Hair follicle dermal papilla cell (primary cell): Measurements from ENCODE around the gene VPS9D1. TPM values are rescaled to one million over a fixed set of nuclear protein-coding genes. Genes with fewer than 3 reads are reported as not detected.

Source experiments
- total RNA-seq: library from RNA; depleted of rRNA; stranded (reverse); fragments of >200 nt; gene quantifications from 2 replicates; pipeline ENCODE4 v1.2.3, GENCODE V29; 2012

The VPS9D1 gene
- total RNA-seq = 18.5 and 19.8 TPM in 2 replicates

DNA sequence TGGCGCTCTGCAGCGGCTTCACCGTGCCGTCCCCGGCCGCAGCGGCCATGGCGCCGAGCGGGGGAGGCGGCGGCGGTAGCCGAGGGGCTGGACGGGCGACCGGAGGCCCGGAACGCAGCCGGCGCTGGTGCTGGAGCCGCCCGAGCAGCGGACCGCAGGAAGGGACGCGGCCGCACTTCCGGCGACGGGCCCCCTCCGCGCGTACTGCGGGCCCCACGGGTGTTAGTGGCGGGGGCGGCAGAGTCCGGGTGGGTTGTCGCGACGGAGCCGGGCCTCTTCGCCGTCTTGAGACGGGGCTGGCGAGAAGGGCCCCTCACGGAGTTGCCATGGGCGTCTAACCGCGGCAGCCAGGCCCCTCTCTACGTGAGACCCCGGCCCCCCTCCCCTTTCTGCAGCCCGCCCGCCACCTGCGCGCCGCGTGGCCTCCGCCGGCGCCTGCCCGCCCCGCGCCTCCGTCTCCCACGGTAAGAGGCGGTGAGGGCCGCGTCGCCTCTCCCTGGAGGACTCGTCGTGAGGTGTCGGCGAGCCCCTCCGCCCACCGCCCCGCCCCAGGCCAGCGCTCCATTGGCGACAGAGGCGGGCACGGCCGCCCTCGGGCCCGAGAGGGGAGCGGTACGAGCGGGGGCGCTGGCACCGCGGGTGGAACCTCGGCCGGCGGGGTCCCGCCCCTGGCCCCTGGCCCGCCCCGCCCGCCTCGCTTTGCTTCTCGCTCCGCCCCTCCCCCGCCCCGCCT lies at the start of gene VPS9D1, which contains the start of gene ZNF276:
TSS of gene VPS9D1 (minus strand) at position 86 of the 733 bp plus-strand sequence. CDS start at position 49, 37 bp downstream.
TSS of gene ZNF276 (plus strand) at position 725 of the 733 bp plus-strand sequence. CDS start 104 bp downstream, outside the sequence.

GRCh38 chr16:89701425-89702406 lies 19.0 kb downstream of the VPS9D1 start, which contains the start of gene SPATA2L:
SPATA2L (minus strand) TSS chr16:89701705; CDS start chr16:89701232, 473 bp downstream.

DNA sequence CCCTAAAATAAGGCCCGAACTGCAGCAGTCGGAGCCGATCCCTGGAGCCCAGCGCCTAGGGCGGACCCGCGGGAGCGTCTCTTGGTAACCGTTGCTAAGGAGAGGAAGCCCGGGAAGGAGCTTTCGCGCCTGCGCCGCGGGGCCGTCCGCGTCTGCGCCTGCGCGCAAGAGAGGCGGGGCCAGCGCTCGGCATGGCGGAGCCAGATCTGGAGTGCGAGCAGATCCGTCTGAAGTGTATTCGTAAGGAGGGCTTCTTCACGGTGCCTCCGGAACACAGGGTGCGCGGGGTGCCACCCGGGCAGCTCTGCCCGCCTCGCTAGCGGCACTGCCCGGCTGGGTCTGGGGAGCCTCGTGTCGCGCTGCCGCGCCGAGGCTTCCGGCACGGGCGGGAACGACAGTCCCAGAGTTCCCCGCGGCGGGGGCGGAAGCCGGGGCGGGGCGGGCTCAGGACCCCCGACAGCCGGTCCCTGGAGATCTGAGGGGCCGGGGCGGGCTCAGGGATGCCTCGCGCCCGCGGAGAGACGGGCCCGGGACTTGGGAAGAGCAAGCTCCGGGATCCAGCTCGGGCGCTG lies 34.1 kb downstream of the VPS9D1 start, which contains the start of gene CDK10:
TSS of gene CDK10 (plus strand) at position 170 of the 572 bp plus-strand sequence. CDS start at position 192, 22 bp downstream.

DNA sequence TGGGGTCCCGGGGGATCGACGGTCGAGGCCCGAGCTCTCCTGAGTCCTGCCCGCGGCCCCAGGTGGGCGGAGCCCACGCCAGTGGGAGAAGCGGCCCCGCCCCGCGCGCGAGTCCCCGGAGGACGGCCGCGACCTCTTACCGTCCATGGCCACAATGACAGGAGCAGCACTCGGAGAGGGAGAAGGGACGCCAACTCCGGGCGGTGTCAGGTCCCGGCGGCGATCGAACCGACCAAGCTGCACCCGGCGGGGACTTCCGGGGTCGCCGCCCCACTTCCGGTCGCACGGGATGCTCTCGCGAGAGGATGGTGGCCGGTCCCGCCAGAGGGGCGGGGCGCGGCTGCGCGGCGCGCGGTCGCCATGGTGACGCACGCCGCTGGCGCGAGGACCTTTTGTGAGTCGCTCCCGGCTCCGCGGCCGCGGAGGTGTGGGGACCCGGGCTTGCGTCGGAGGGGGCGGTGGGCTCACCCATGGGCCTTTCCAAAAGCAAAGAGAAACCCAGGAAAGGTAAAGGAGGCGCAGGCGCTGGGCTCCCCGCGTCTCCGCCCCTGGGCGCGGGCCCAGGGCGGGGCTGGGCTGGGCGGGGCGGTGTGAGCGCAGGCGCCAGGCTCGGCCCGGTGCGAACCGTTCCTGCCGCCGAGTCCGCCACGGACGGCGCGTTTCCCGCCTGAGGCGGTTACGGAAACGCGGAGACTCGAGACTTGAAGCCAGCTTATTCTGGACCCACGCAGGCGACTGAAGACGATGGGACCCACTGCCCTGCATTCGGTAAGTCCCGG lies 63.1 kb downstream of the VPS9D1 start, which contains the start of the genes CHMP1A and SPATA33:
TSS of gene CHMP1A (minus strand) at position 267 of the 779 bp plus-strand sequence. CDS start at position 147, 120 bp downstream.
TSS of gene SPATA33 (plus strand) at position 395 of the 779 bp plus-strand sequence. CDS start at position 471, 76 bp downstream.

Other genes with a start within 250 kb of the VPS9D1 start
- 85.2 and 101 TPM in 2 replicates for gene ANKRD11, start 230.3 kb downstream of the VPS9D1 start, total RNA-seq
- gene SPG7, start 212.5 kb downstream of the VPS9D1 start, total RNA-seq = 132 and 146 TPM in 2 replicates
- 1,994 and 2,507 TPM in 2 replicates for gene RPL13, start 160.2 kb downstream of the VPS9D1 start, total RNA-seq
- 3.2 and 5.0 TPM in 2 replicates for gene CPNE7, start 145.1 kb downstream of the VPS9D1 start, total RNA-seq
- gene DPEP1, start 107.3 kb downstream of the VPS9D1 start, total RNA-seq = not detected in 2 replicates
- 86.7 and 114 TPM in 2 replicates for gene CHMP1A, start 63.2 kb downstream of the VPS9D1 start, total RNA-seq
- 2.6 and 3.1 TPM in 2 replicates for gene SPATA33, start 63.1 kb downstream of the VPS9D1 start, total RNA-seq
- 35.1 and 35.5 TPM in 2 replicates for gene CDK10, start 34.2 kb downstream of the VPS9D1 start, total RNA-seq
- 11.7 and 14.6 TPM in 2 replicates for gene SPATA2L, start 19.2 kb downstream of the VPS9D1 start, total RNA-seq
- 13.8 and 18.5 TPM in 2 replicates for gene ZNF276, start 639 bp upstream of the VPS9D1 start, total RNA-seq
- gene FANCA, start 95.7 kb upstream of the VPS9D1 start, total RNA-seq = 3.5 and 4.7 TPM in 2 replicates
- gene SPIRE2, start 107.6 kb upstream of the VPS9D1 start, total RNA-seq = 4.9 and 5.4 TPM in 2 replicates
- 280 and 286 TPM in 2 replicates for gene TCF25, start 152.7 kb upstream of the VPS9D1 start, total RNA-seq
- gene MC1R, start 198.0 kb upstream of the VPS9D1 start, total RNA-seq = 9.6 and 12.3 TPM in 2 replicates
- 211 and 247 TPM in 2 replicates for gene TUBB3, start 202.4 kb upstream of the VPS9D1 start, total RNA-seq
- 63.8 and 65.5 TPM in 2 replicates for gene DEF8, start 227.9 kb upstream of the VPS9D1 start, total RNA-seq